Stomach (tissue), 4 donors: ENCODE measurements around the gene CXCL14.

Experiments
- EP300 ChIP-seq: sonication (generic); formaldehyde crosslinking; IDR thresholded peaks from one replicate; pipeline ENCODE4 v1.6.1; 2017; ENCODE audit warnings: antibody characterized with exemption
- POLR2AphosphoS5 ChIP-seq, 3 donors: sonication (generic); formaldehyde crosslinking; IDR thresholded peaks; one replicate each; pipeline ENCODE4 v1.6.1; 2016; ENCODE audit warnings: antibody characterized with exemption in 3 of 3

DNA sequence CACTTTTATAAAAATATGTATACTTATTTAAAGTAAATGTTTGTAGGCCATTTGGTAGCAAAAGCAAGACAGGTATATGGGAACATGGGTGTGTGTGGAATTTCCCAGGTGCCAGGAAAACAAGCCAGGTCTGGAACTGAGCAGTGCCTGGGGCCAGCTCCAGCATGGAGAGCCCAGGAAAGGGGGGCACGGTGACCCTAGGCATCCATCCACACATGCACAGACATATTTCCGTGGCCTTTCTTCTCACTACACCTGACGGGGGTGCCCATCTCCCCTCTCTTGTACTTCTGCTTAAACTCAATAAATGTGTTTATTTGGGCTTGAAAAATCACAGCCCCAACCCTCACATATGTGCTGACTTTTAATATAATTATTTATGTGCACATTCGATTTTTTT lies 31.2 kb upstream of the CXCL14 start:
- TF ChIP-seq EP300 (no peak), POLR2AphosphoS5 (IDR thresholded peaks at IDR 0.05) (no peak)
